C4-2B (cell line): ENCODE data around the gene TBC1D22B.
"Not testable (repeated sequence)": the region's sequence is repeated elsewhere in the genome, so short reads cannot be mapped to it uniquely, and the experiment has no call there.

Source experiments
- H3K27ac ChIP-seq: fragments of 450-650 bp; 2 replicates; pipeline ENCODE4 v1.5.1; 2017
- CTCF ChIP-seq: fragments of 450-650 bp; conservative IDR thresholded peaks from 2 replicates; pipeline ENCODE4 v1.5.1; 2017; ENCODE audit warnings: mild to moderate bottlenecking
- ZFX ChIP-seq: fragments of 450-650 bp; IDR thresholded peaks from 2 replicates; pipeline ENCODE4 v1.6.1; 2017

Gene TBC1D22B

DNA sequence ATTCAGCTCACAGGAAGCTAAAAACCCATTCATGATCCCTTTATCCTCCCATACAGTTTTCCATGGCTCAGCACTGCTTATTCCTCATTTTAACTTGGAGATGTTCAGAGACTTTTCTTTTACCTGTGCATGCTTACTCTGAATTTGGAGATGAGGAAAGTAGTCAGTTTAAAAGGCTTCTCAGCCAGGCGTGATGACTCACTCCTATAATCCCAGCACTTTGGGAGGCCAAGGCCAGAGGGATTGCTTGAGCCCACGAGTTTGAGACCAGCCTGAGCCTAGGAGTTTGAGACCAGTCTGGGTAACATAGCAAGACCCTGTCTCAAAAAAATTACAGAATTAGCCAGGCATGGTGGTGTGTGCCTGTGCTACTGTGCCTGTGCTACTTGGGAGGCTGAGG, 30.7 kb downstream of the TBC1D22B start:
- H3K27ac ChIP-seq, result no peak overlapping the region
- TF ChIP-seq ZFX, result no peak
- TF ChIP-seq CTCF, result no peak

GRCh38 chr6:37289931-37290330, 32.4 kb downstream of the TBC1D22B start:
- TF ChIP-seq ZFX (no peak), CTCF (no peak)
- H3K27ac ChIP-seq, result no peak overlapping the region

DNA sequence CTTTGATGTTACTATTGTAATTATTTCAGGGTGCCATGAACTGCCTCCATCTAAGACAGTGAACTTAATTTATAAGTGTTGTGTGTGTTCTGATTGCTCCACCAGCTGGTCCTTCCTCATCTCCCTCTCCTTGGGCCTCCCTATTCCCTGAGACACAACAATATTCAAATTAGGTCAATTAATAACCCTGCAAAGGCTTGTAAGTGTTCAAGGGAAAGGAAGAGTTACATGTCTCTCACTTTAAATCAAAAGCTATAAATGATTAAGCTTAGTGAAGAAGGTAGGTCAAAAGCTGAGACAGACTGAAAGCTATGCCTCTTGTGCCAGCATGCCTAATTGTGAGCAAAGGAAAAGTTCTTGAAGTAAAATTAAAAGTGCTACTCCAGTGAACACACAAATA, 35.9 kb downstream of the TBC1D22B start:
- TF ChIP-seq CTCF (no peak), ZFX (no peak)
- no peak overlapping the region for H3K27ac ChIP-seq

DNA sequence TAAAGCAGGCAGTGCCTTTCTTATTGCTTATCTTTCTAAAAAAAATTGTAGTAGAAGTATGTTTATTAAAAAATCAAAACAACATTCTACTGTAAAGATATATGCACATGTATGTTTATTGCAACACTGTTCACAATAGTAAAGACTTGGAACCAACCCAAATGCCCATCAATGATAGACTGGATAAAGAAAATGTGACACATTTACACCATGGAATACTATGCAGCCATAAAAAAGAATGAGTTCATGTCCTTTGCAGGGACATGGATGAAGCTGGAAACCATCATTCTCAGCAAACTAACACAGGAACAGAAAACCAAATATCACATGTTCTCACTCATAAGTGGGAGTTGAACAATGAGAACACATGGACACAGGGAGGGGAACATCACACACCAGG, 40.1 kb downstream of the TBC1D22B start:
- H3K27ac ChIP-seq, result not testable (repeated sequence)

GRCh38 chr6:37298958-37299357, 41.4 kb downstream of the TBC1D22B start:
- H3K27ac ChIP-seq, result no peak overlapping the region
- no peak for TF ChIP-seq CTCF
- TF ChIP-seq ZFX, result no peak

GRCh38 chr6:37299990-37300389, 42.4 kb downstream of the TBC1D22B start:
- no peak for TF ChIP-seq ZFX
- TF ChIP-seq CTCF, result no peak
- no peak overlapping the region for H3K27ac ChIP-seq

DNA sequence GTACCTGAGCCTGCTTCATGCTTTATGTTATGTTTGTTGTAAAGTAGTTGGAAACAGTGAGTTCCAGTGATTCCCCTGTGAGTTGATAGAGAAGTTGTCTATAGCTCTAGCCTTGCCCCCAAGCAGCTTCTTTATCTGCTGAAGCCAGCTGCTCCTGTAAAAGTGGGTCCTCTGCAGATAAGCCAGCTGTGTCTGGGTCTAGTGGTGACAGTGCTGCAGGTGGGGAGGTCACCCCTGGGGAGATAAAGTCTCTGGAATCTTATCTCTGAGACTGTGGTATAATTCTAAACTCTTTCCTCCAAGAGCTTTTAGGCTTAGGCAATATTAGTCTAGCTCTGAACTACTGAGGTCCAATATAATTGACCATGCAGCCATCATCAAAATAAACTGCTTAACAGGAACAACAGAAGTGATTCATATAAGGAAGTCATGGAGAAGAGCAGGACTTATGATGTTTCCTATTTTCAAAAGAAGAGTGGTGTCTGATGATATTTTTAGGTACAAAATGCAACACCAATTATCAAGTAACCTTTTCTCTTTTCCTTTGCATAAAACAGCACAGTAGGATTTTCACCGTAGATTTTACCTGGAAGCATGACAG, 44.6 kb downstream of the TBC1D22B start:
- no peak overlapping the region for H3K27ac ChIP-seq
- TF ChIP-seq CTCF, result no peak
- no peak for TF ChIP-seq ZFX

DNA sequence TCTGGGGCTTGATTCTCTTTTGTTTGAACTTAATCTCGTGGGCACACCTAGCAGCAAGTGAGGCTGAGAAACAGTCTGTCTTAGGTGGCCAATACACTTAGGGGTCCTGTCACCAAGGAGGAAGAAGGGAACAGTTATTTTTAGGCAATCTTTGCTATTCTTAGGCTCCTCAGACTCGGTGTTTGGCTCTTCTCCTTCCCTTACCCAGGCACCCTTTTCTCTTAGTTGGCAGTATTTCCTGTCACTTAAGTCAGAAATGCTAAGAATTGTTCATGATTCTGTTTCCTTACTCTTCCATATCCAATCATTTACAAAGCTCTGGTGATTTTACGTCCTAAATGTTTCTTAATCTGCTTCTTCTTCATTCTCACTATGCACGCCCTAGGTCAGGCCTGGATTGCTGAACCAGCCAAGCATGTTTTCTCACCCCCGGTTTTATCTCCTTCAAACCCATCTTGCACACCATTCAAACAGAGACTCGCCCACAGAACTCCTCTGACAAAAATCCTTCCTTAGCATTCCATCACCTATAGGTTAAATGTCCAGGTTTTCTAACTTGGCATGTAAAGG, 45.6 kb downstream of the TBC1D22B start:
- H3K27ac ChIP-seq, result no peak overlapping the region
- no peak for TF ChIP-seq CTCF
